ENCODE results near the gene SLC7A4. TPM values are rescaled to one million over a fixed set of nuclear protein-coding genes. Genes with fewer than 3 reads are reported as not detected.

Gene SLC7A4
- total RNA-seq, 1 donor, result 0.36 TPM

GRCh38 chr22:20986365-20986764 lies 46.0 kb downstream of the SLC7A4 start:
- DNase-seq (ENCODE audit: insufficient read length, low spot score, missing footprints), result no peak
- H2AFZ ChIP-seq (ENCODE audit: low read length), result no peak overlapping the region
- no peaks in the 10 kb centered on the region for H3K9me3 ChIP-seq (ENCODE audit: low read depth, low read length)
- H3K27me3 ChIP-seq (ENCODE audit: insufficient read depth, low read length), result no peaks in the 10 kb centered on the region
- H3K4me1 ChIP-seq (ENCODE audit: insufficient read depth, low read length), result peaks cover 17% of the 10 kb centered on the region
- peaks cover 34% of the 10 kb centered on the region for H3K79me2 ChIP-seq (ENCODE audit: insufficient read depth, low read length)
- no peak overlapping the region for H3K27ac ChIP-seq (ENCODE audit: low read depth, low read length)
- TF ChIP-seq CTCF (IDR thresholded peaks at IDR 0.05; ENCODE audit: extremely low read depth, low read depth, low read length), result no peak
- peaks cover 44% of the 10 kb centered on the region for H3K36me3 ChIP-seq (ENCODE audit: insufficient read depth, low read length)
- no peak overlapping the region for H3K4me2 ChIP-seq (ENCODE audit: insufficient read depth, low read length)
- H4K20me1 ChIP-seq (ENCODE audit: insufficient read depth, low read length), result peaks cover 6% of the 10 kb centered on the region
- H3K4me3 ChIP-seq (ENCODE audit: insufficient read depth, low read length), result no peak overlapping the region

GRCh38 chr22:20985720-20986119 lies 46.6 kb downstream of the SLC7A4 start:
- Histone ChIP-seq H3K27ac (ENCODE audit: low read depth, low read length) (no peak overlapping the region), H3K27me3 (ENCODE audit: insufficient read depth, low read length) (no peaks in the 10 kb centered on the region), H4K20me1 (ENCODE audit: insufficient read depth, low read length) (peaks cover 6% of the 10 kb centered on the region), H3K36me3 (ENCODE audit: insufficient read depth, low read length) (peaks cover 38% of the 10 kb centered on the region), H2AFZ (ENCODE audit: low read length) (no peak overlapping the region), H3K4me2 (ENCODE audit: insufficient read depth, low read length) (no peak overlapping the region), H3K4me1 (ENCODE audit: insufficient read depth, low read length) (peaks cover 20% of the 10 kb centered on the region), H3K79me2 (ENCODE audit: insufficient read depth, low read length) (peaks cover 34% of the 10 kb centered on the region), H3K9me3 (ENCODE audit: low read depth, low read length) (no peaks in the 10 kb centered on the region), H3K4me3 (ENCODE audit: insufficient read depth, low read length) (no peak overlapping the region)
- no peak for DNase-seq (ENCODE audit: insufficient read length, low spot score, missing footprints)
- no peak for TF ChIP-seq CTCF (IDR thresholded peaks at IDR 0.05; ENCODE audit: extremely low read depth, low read depth, low read length)

GRCh38 chr22:20983081-20983771 lies 49.1 kb downstream of the SLC7A4 start:
- Histone ChIP-seq H3K4me3 (ENCODE audit: insufficient read depth, low read length) (peak overlapping the region; percentile 99), H3K4me1 (ENCODE audit: insufficient read depth, low read length) (peaks cover 30% of the 10 kb centered on the region), H4K20me1 (ENCODE audit: insufficient read depth, low read length) (peaks cover 6% of the 10 kb centered on the region), H3K4me2 (ENCODE audit: insufficient read depth, low read length) (peak overlapping the region; percentile 97), H3K27me3 (ENCODE audit: insufficient read depth, low read length) (no peaks in the 10 kb centered on the region), H3K36me3 (ENCODE audit: insufficient read depth, low read length) (peaks cover 29% of the 10 kb centered on the region), H3K27ac (ENCODE audit: low read depth, low read length) (peak overlapping the region; percentile 85), H3K9me3 (ENCODE audit: low read depth, low read length) (peaks cover 7% of the 10 kb centered on the region), H2AFZ (ENCODE audit: low read length) (peak overlapping the region; percentile 51), H3K79me2 (ENCODE audit: insufficient read depth, low read length) (peaks cover 34% of the 10 kb centered on the region)
- TF ChIP-seq CTCF (IDR thresholded peaks at IDR 0.05; ENCODE audit: extremely low read depth, low read depth, low read length), result no peak
- no peak for DNase-seq (ENCODE audit: insufficient read length, low spot score, missing footprints)

- no peak for DNase-seq (ENCODE audit: insufficient read length, low spot score, missing footprints)
- peak overlapping the region; percentile 99 for H3K4me3 ChIP-seq (ENCODE audit: insufficient read depth, low read length)
- H3K79me2 ChIP-seq (ENCODE audit: insufficient read depth, low read length), result peaks cover 34% of the 10 kb centered on the region
- H3K36me3 ChIP-seq (ENCODE audit: insufficient read depth, low read length), result peaks cover 22% of the 10 kb centered on the region
- H3K27ac ChIP-seq (ENCODE audit: low read depth, low read length), result peak overlapping the region; percentile 85
- no peaks in the 10 kb centered on the region for H3K27me3 ChIP-seq (ENCODE audit: insufficient read depth, low read length)
- H3K4me2 ChIP-seq (ENCODE audit: insufficient read depth, low read length), result peak overlapping the region; percentile 97
- peaks cover 6% of the 10 kb centered on the region for H4K20me1 ChIP-seq (ENCODE audit: insufficient read depth, low read length)
- peaks cover 30% of the 10 kb centered on the region for H3K4me1 ChIP-seq (ENCODE audit: insufficient read depth, low read length)
- H3K9me3 ChIP-seq (ENCODE audit: low read depth, low read length), result peaks cover 7% of the 10 kb centered on the region
- no peak for TF ChIP-seq CTCF (IDR thresholded peaks at IDR 0.05; ENCODE audit: extremely low read depth, low read depth, low read length)
- peak overlapping the region; percentile 91 for H2AFZ ChIP-seq (ENCODE audit: low read length)
Observed at GRCh38 chr22:20982563-20982882, 49.8 kb downstream of the SLC7A4 start.
